HepG2 (cell line): ENCODE data around the gene LZTFL1.

Experiments used
- CTCF ChIP-seq: sonication (generic); formaldehyde crosslinking; IDR thresholded peaks from 2 replicates; pipeline ENCODE4 v1.5.0; 2020; ENCODE audit warnings: mild to moderate bottlenecking, missing genetic modification reagents, moderate library complexity
- HNF4A ChIP-seq: sonication (generic); formaldehyde crosslinking; IDR thresholded peaks from 2 replicates; pipeline ENCODE4 v1.4.0; 2020; ENCODE audit warnings: missing genetic modification reagents
- KDM1A ChIP-seq: IDR thresholded peaks from 2 replicates; pipeline ENCODE4 v1.6.1; 2016; ENCODE audit warnings: missing compliant biosample characterization
- NR2C2 ChIP-seq: sonication (generic); formaldehyde crosslinking; IDR thresholded peaks from 2 replicates; pipeline ENCODE4 v1.4.0; 2020; ENCODE audit warnings: missing genetic modification reagents, mild to moderate bottlenecking, moderate library complexity, borderline replicate concordance
- TCF12 ChIP-seq, 2 experiments: fragments of 450-650 bp in 1 of 2; sonication (generic) in 1 of 2; formaldehyde crosslinking in 1 of 2; IDR thresholded peaks; 2 replicates each; pipeline versions ENCODE4 v1.6.1 to v1.8.0; 2017 to 2022; ENCODE audit warnings: antibody characterized with exemption in 1 of 2, mild to moderate bottlenecking in 1 of 2, missing genetic modification reagents in 1 of 2, moderate library complexity in 1 of 2
- ZFP82 ChIP-seq: sonication (generic); formaldehyde crosslinking; IDR thresholded peaks from 2 replicates; pipeline ENCODE4 v1.5.1; 2020; ENCODE audit warnings: mild to moderate bottlenecking, missing genetic modification reagents, borderline replicate concordance
- ZNF710 ChIP-seq: sonication (generic); formaldehyde crosslinking; IDR thresholded peaks from 2 replicates; pipeline ENCODE4 v1.5.0; 2020; ENCODE audit warnings: mild to moderate bottlenecking, missing genetic modification reagents, borderline replicate concordance

- TF ChIP-seq ZNF710 (CRISPR knock-in tag) (no peak), HNF4A (CRISPR knock-in tag) (no peak), NR2C2 (CRISPR knock-in tag) (no peak), TCF12 (IDR thresholded peaks at IDR 0.05) (no peak), TCF12 (CRISPR knock-in tag; IDR thresholded peaks at IDR 0.05) (no peak), ZFP82 (CRISPR knock-in tag) (no peak), CTCF (no peak), KDM1A (CRISPR knock-in tag) (no peak)
These were observed 54.4 kb downstream of the LZTFL1 start for GRCh38 chr3:45787551-45787950.
